Natural killer cell (primary cell): Measurements from ENCODE around the gene GPC5. TPM values are rescaled to one million over a fixed set of nuclear protein-coding genes. Genes with fewer than 3 reads are reported as not detected.

Experiments
- ATAC-seq, 3 donors: fragments of 150-1000 bp in 2 of 3; fragments of 200-7000 bp in 1 of 3; cut with Tn5 transposase; 1 replicate in 1 of 3; 2 replicates in 2 of 3; pipeline ENCODE4 v1.10.0; 2021; ENCODE audit warnings: mild to moderate bottlenecking in 2 of 3, moderate library complexity in 2 of 3
- DNase-seq, 2 donors: peaks; one replicate each; pipeline versions ENCODE4 v3.0.0 to v3.0.0-alpha.2; 2013 to 2021; ENCODE audit warnings: mixed read lengths in 1 of 2
- H3K27ac ChIP-seq: one replicate; pipeline ENCODE4 v1.5.1; 2013; ENCODE audit warnings: mild to moderate bottlenecking, low read length
- H3K27me3 ChIP-seq: one replicate; pipeline ENCODE4 v1.6.1; 2013; ENCODE audit warnings: low read length; ENCODE audit not compliant: control insufficient read depth, insufficient read depth
- H3K36me3 ChIP-seq: one replicate; pipeline ENCODE4 v1.6.1; 2013; ENCODE audit warnings: low read length; ENCODE audit not compliant: control insufficient read depth, insufficient read depth
- H3K4me1 ChIP-seq: one replicate; pipeline ENCODE4 v1.6.1; 2013; ENCODE audit warnings: low read length; ENCODE audit not compliant: control insufficient read depth, insufficient read depth
- H3K4me3 ChIP-seq: one replicate; pipeline ENCODE4 v1.5.1; 2013; ENCODE audit warnings: low read length
- H3K9me3 ChIP-seq: one replicate; pipeline ENCODE4 v1.6.1; 2013; ENCODE audit warnings: low read length; ENCODE audit not compliant: control insufficient read depth, insufficient read depth
- H3K27ac Mint-ChIP-seq, 2 donors: one replicate each; pipeline ENCODE4 v1.8.0; 2022; ENCODE audit warnings: mild to moderate bottlenecking in 2 of 2, mixed read lengths in 2 of 2, moderate library complexity in 1 of 2
- H3K27me3 Mint-ChIP-seq, 2 donors: one replicate each; pipeline ENCODE4 v1.8.0; 2022; ENCODE audit warnings: low read depth in 2 of 2, mixed read lengths in 2 of 2
- H3K36me3 Mint-ChIP-seq: one replicate; pipeline ENCODE4 v1.8.0; 2022; ENCODE audit warnings: mixed read lengths
- H3K4me1 Mint-ChIP-seq, 2 donors: one replicate each; pipeline ENCODE4 v1.8.0; 2022; ENCODE audit warnings: mixed read lengths in 2 of 2
- H3K4me3 Mint-ChIP-seq: one replicate; pipeline ENCODE4 v1.8.0; 2022; ENCODE audit warnings: mild to moderate bottlenecking, moderate library complexity, mixed read lengths
- H3K9me3 Mint-ChIP-seq, 2 donors: one replicate each; pipeline ENCODE4 v1.8.0; 2022; ENCODE audit warnings: mixed read lengths in 2 of 2
- WGBS: methylation state at CpG from one replicate; pipeline ENCODE4 v1.1.7; 2013; ENCODE audit warnings: missing lambda C conversion rate; ENCODE audit not compliant: insufficient coverage; 5-methylcytosine and 5-hydroxymethylcytosine counted together
- intact Hi-C: fragments of 100-400 bp; cut with micrococcal nuclease; formaldehyde crosslinking; loops from one replicate; pipeline ENCODE4 v1.14.2; 2022
- total RNA-seq, 4 donors: library from RNA; stranded (reverse); fragments of 120-200 nt in 1 of 4; gene quantifications; one replicate each; pipeline versions ENCODE4 v1.2.3 to v1.2.4, GENCODE V29; 2013 to 2022
- TF ChIP-seq, protein P1 (sequence below): fragments of 200-600 bp; IDR thresholded peaks from one replicate; pipeline ENCODE4 v1.8.0; 2022; ENCODE audit warnings: antibody characterized with exemption

The GPC5 gene
- total RNA-seq, 3 donors from 2014 or later (not counting 1 experiment from before 2014, with no cell fraction given): not detected

GRCh38 chr13:91729859-91730258 is 331.4 kb downstream of the GPC5 start:
- no peak overlapping the region for H3K27ac Mint-ChIP-seq
- TF ChIP-seq, protein P1, sequence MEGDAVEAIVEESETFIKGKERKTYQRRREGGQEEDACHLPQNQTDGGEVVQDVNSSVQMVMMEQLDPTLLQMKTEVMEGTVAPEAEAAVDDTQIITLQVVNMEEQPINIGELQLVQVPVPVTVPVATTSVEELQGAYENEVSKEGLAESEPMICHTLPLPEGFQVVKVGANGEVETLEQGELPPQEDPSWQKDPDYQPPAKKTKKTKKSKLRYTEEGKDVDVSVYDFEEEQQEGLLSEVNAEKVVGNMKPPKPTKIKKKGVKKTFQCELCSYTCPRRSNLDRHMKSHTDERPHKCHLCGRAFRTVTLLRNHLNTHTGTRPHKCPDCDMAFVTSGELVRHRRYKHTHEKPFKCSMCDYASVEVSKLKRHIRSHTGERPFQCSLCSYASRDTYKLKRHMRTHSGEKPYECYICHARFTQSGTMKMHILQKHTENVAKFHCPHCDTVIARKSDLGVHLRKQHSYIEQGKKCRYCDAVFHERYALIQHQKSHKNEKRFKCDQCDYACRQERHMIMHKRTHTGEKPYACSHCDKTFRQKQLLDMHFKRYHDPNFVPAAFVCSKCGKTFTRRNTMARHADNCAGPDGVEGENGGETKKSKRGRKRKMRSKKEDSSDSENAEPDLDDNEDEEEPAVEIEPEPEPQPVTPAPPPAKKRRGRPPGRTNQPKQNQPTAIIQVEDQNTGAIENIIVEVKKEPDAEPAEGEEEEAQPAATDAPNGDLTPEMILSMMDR: no peak
- no peaks in the 10 kb centered on the region for H3K27me3 ChIP-seq
- no peaks in the 10 kb centered on the region for H3K9me3 ChIP-seq
- DNase-seq: no peak
- H3K4me3 ChIP-seq: no peak overlapping the region
- no peaks in the 10 kb centered on the region for H3K4me1 Mint-ChIP-seq
- no peaks in the 10 kb centered on the region for H3K36me3 ChIP-seq
- intact Hi-C loops: loop anchor here (10.0 kb wide), 1 partner anchor 415 kb away; no protein-coding TSS in a partner anchor
- no peaks in the 10 kb centered on the region for H3K27me3 Mint-ChIP-seq
- H3K36me3 Mint-ChIP-seq: no peaks in the 10 kb centered on the region
- ATAC-seq: no peak
- no peak overlapping the region for H3K4me3 Mint-ChIP-seq
- peaks cover 5 to 6% of the 10 kb centered on the region in 2 donors for H3K9me3 Mint-ChIP-seq
- no peaks in the 10 kb centered on the region for H3K4me1 ChIP-seq
- H3K27ac ChIP-seq: no peak overlapping the region
- WGBS: 70% methylated on average over 1 of the region's 1 CpG

- peaks cover 7% of the 10 kb centered on the region for H3K36me3 Mint-ChIP-seq
- Histone ChIP-seq H3K4me1 (no peaks in the 10 kb centered on the region), H3K36me3 (no peaks in the 10 kb centered on the region), H3K9me3 (no peaks in the 10 kb centered on the region), H3K27ac (no peak overlapping the region), H3K27me3 (no peaks in the 10 kb centered on the region), H3K4me3 (no peak overlapping the region)
- H3K27me3 Mint-ChIP-seq: no peaks in the 10 kb centered on the region
- intact Hi-C loops: no loop called here
- 86% methylated on average over 2 of the region's 2 CpGs for WGBS
- DNase-seq (no peak), ATAC-seq (no peak)
- H3K9me3 Mint-ChIP-seq: peaks cover 0 to 7% of the 10 kb centered on the region in 2 donors
- no peak overlapping the region for H3K27ac Mint-ChIP-seq
- H3K4me3 Mint-ChIP-seq: no peak overlapping the region
- no peaks in the 10 kb centered on the region for H3K4me1 Mint-ChIP-seq
- TF ChIP-seq, protein P1: no peak
These were observed 341.3 kb downstream of the GPC5 start for GRCh38 chr13:91739751-91740150.

- DNase-seq: no peak
- TF ChIP-seq, protein P1: no peak
- H3K4me1 Mint-ChIP-seq: no peaks in the 10 kb centered on the region
- no peaks in the 10 kb centered on the region for H3K27me3 Mint-ChIP-seq
- no peak overlapping the region for H3K27ac Mint-ChIP-seq
- 63% methylated on average over 2 of the region's 2 CpGs for WGBS
- H3K4me3 Mint-ChIP-seq: no peak overlapping the region
- ATAC-seq: no peak
- Histone ChIP-seq H3K27ac (no peak overlapping the region), H3K36me3 (no peaks in the 10 kb centered on the region), H3K27me3 (no peaks in the 10 kb centered on the region), H3K4me1 (no peaks in the 10 kb centered on the region), H3K9me3 (no peaks in the 10 kb centered on the region), H3K4me3 (no peak overlapping the region)
- peaks cover 0 to 7% of the 10 kb centered on the region in 2 donors for H3K9me3 Mint-ChIP-seq
- intact Hi-C loops: no loop called here
- H3K36me3 Mint-ChIP-seq: peaks cover 7% of the 10 kb centered on the region
These were observed 342.3 kb downstream of the GPC5 start for GRCh38 chr13:91740756-91741155.

GRCh38 chr13:91741925-91742324 is 343.5 kb downstream of the GPC5 start:
- ATAC-seq: no peak
- Mint-ChIP-seq H3K36me3 (peaks cover 7% of the 10 kb centered on the region), H3K27me3 (no peaks in the 10 kb centered on the region), H3K4me3 (no peak overlapping the region), H3K9me3 (peaks cover 0 to 7% of the 10 kb centered on the region in 2 donors), H3K27ac (no peak overlapping the region), H3K4me1 (no peaks in the 10 kb centered on the region)
- intact Hi-C loops: no loop called here
- H3K9me3 ChIP-seq: no peaks in the 10 kb centered on the region
- no peak for DNase-seq
- 93% methylated on average over 1 of the region's 2 CpGs for WGBS
- TF ChIP-seq, protein P1: no peak
- no peaks in the 10 kb centered on the region for H3K36me3 ChIP-seq
- no peaks in the 10 kb centered on the region for H3K4me1 ChIP-seq
- no peak overlapping the region for H3K4me3 ChIP-seq
- H3K27ac ChIP-seq: no peak overlapping the region
- no peaks in the 10 kb centered on the region for H3K27me3 ChIP-seq
